Ishikawa (cell line): ENCODE data around the gene FAM222A.

Source experiments
- CEBPB ChIP-seq: IDR thresholded peaks from 2 replicates; pipeline ENCODE4 v1.6.1; 2012
- CREB1 ChIP-seq: IDR thresholded peaks from 2 replicates; pipeline ENCODE4 v1.6.1; 2012; ENCODE audit warnings: low read depth
- EGR1 ChIP-seq: IDR thresholded peaks from 2 replicates; pipeline ENCODE4 v1.6.1; 2012
- EP300 ChIP-seq: IDR thresholded peaks from 2 replicates; pipeline ENCODE4 v1.6.1; 2012; ENCODE audit warnings: borderline replicate concordance
- FOXM1 ChIP-seq: IDR thresholded peaks from 2 replicates; pipeline ENCODE4 v1.6.1; 2012; ENCODE audit warnings: low read depth, borderline replicate concordance
- MAX ChIP-seq: IDR thresholded peaks from 2 replicates; pipeline ENCODE4 v1.6.1; 2012
- NFIC ChIP-seq: IDR thresholded peaks from 2 replicates; pipeline ENCODE4 v1.6.1; 2012
- RAD21 ChIP-seq: IDR thresholded peaks from 2 replicates; pipeline ENCODE4 v1.6.1; 2012; ENCODE audit warnings: low read depth
- REST ChIP-seq: IDR thresholded peaks from 2 replicates; pipeline ENCODE4 v1.6.1; 2012; ENCODE audit warnings: low read depth, mild to moderate bottlenecking
- TAF1 ChIP-seq: IDR thresholded peaks from 2 replicates; pipeline ENCODE4 v1.6.1; 2012; ENCODE audit warnings: low read depth, mild to moderate bottlenecking
- TCF12 ChIP-seq: IDR thresholded peaks from 2 replicates; pipeline ENCODE4 v1.6.1; 2012; ENCODE audit warnings: low read depth
- TEAD4 ChIP-seq: IDR thresholded peaks from 2 replicates; pipeline ENCODE4 v1.6.1; 2012
- USF1 ChIP-seq: IDR thresholded peaks from 2 replicates; pipeline ENCODE4 v1.6.1; 2012
- YY1 ChIP-seq: IDR thresholded peaks from 2 replicates; pipeline ENCODE4 v1.6.1; 2012; ENCODE audit warnings: low read depth
- ZBTB7A ChIP-seq: IDR thresholded peaks from 2 replicates; pipeline ENCODE4 v1.6.1; 2012; ENCODE audit warnings: low read depth

FAM222A gene

GRCh38 chr12:109695416-109695815 lies 18.2 kb upstream of the FAM222A start:
- TF ChIP-seq NFIC: no peak
- no peak for TF ChIP-seq ZBTB7A
- TF ChIP-seq TCF12: no peak
- no peak for TF ChIP-seq YY1
- no peak for TF ChIP-seq TAF1
- no peak for TF ChIP-seq RAD21
- no peak for TF ChIP-seq EP300

GRCh38 chr12:109695961-109696461 lies 17.6 kb upstream of the FAM222A start:
- TF ChIP-seq TAF1 (no peak), YY1 (no peak), USF1 (no peak), CEBPB (no peak), TCF12 (no peak), EGR1 (no peak), ZBTB7A (no peak), RAD21 (no peak), TEAD4 (no peak), CREB1 (no peak), FOXM1 (no peak), NFIC (no peak), MAX (no peak), EP300 (no peak), REST (no peak)

- no peak for TF ChIP-seq EGR1
- TF ChIP-seq TCF12: no peak
These were observed 16.9 kb upstream of the FAM222A start for GRCh38 chr12:109696485-109697269.

GRCh38 chr12:109697270-109697553 lies 16.4 kb upstream of the FAM222A start:
- TF ChIP-seq TCF12: no peak
- no peak for TF ChIP-seq REST
- no peak for TF ChIP-seq FOXM1
- no peak for TF ChIP-seq TEAD4
- TF ChIP-seq CEBPB: no peak
- no peak for TF ChIP-seq NFIC
- no peak for TF ChIP-seq EP300
- no peak for TF ChIP-seq MAX
- no peak for TF ChIP-seq CREB1
- TF ChIP-seq RAD21: no peak
- TF ChIP-seq ZBTB7A: no peak
- TF ChIP-seq YY1: no peak
- TF ChIP-seq USF1: no peak
- TF ChIP-seq TAF1: no peak
- TF ChIP-seq EGR1: no peak

- no peak for TF ChIP-seq TEAD4
- no peak for TF ChIP-seq REST
- no peak for TF ChIP-seq CEBPB
- no peak for TF ChIP-seq NFIC
- TF ChIP-seq RAD21: no peak
- no peak for TF ChIP-seq YY1
- TF ChIP-seq ZBTB7A: no peak
- no peak for TF ChIP-seq TCF12
- no peak for TF ChIP-seq USF1
- TF ChIP-seq FOXM1: no peak
- no peak for TF ChIP-seq TAF1
- TF ChIP-seq EGR1: no peak
- TF ChIP-seq EP300: no peak
- no peak for TF ChIP-seq MAX
- no peak for TF ChIP-seq CREB1
These were observed 15.7 kb upstream of the FAM222A start for GRCh38 chr12:109697877-109698468.
